Endothelial cell of umbilical vein (primary cell): ENCODE data around the gene MDFIC. TPM values are rescaled to one million over a fixed set of nuclear protein-coding genes. Genes with fewer than 3 reads are reported as not detected.

ENCODE experiments used
- BruUV-seq: library from RNA; stranded (reverse); fragments of 400-500 nt; replicated peaks from 2 replicates; lab custom pipeline; 2021; lab: Mats Ljungman, UMichigan
- CTCF ChIA-PET: fragments of 300-600, 350-600 bp; sonication (Branson Sonifier 250); formaldehyde crosslinking; loops from one replicate; lab custom pipeline; 2021; ENCODE audit warnings: antibody characterized with exemption, inconsistent platforms; lab: Charles Lee
- POLR2A ChIA-PET: fragments of 300-600, 350-600 bp; sonication (Branson Sonifier 250); formaldehyde crosslinking; loops from one replicate; lab custom pipeline; 2021; ENCODE audit warnings: antibody characterized with exemption, inconsistent platforms; lab: Charles Lee
- DNase-seq: peaks from one replicate; pipeline ENCODE4 v3.0.0-alpha.2; 2011; ENCODE audit warnings: low read depth, low spot score
- FAIRE-seq: peaks from 2 replicates; lab custom pipeline; 2011; peaks lifted over from hg19 to GRCh38; lab: Jason Lieb, UNC
- H2AFZ ChIP-seq: 2 replicates; pipeline ENCODE4 v1.6.0; 2012; ENCODE audit warnings: low read depth, low read length, control low read depth, inconsistent platforms
- H3K27ac ChIP-seq: 2 replicates; pipeline ENCODE4 v1.5.1; 2011; ENCODE audit warnings: low read depth, mild to moderate bottlenecking, control low read depth, low read length, moderate library complexity; ENCODE audit not compliant: insufficient read depth
- H3K27me3 ChIP-seq, 2 experiments: 2 replicates each; pipeline versions ENCODE4 v1.6.0 to v1.6.1; 2011; ENCODE audit warnings: low read length in 2 of 2, mixed read lengths in 1 of 2; ENCODE audit not compliant: control insufficient read depth in 2 of 2, insufficient read depth in 2 of 2
- H3K36me3 ChIP-seq, 2 experiments: 2 replicates in 1 of 2; 3 replicates in 1 of 2; pipeline ENCODE4 v1.5.1; 2011; ENCODE audit warnings: low read length in 2 of 2, mild to moderate bottlenecking in 1 of 2, moderate library complexity in 1 of 2; ENCODE audit not compliant: control insufficient read depth in 2 of 2, insufficient read depth in 2 of 2; ENCODE audit errors: extremely low read depth in 1 of 2
- H3K4me1 ChIP-seq: 3 replicates; pipeline ENCODE4 v1.5.1; 2011; ENCODE audit warnings: mild to moderate bottlenecking, low read length; ENCODE audit not compliant: control insufficient read depth, insufficient read depth; ENCODE audit errors: extremely low read depth
- H3K4me2 ChIP-seq: 2 replicates; pipeline ENCODE4 v1.6.1; 2011; ENCODE audit warnings: low read length, control low read depth, mixed read lengths; ENCODE audit not compliant: insufficient read depth
- H3K4me3 ChIP-seq, 3 experiments: fragments of 200-600 bp in 1 of 3; sonication (generic), shearing (Covaris generic) in 1 of 3; replicated peaks in 1 of 3; 2 replicates each; pipeline ENCODE4 v1.5.1; 2011 to 2016; ENCODE audit warnings: control low read depth in 3 of 3, low read length in 3 of 3, mild to moderate bottlenecking in 2 of 3, inconsistent platforms in 1 of 3, low read depth in 1 of 3, moderate library complexity in 1 of 3; ENCODE audit not compliant: insufficient read depth in 1 of 3
- H3K79me2 ChIP-seq: 2 replicates; pipeline ENCODE4 v1.6.0; 2012; ENCODE audit warnings: low read length, inconsistent platforms; ENCODE audit not compliant: control insufficient read depth, insufficient read depth
- H3K9ac ChIP-seq: replicated peaks from 2 replicates; pipeline ENCODE3; 2011; ENCODE audit warnings: low read length, control low read depth; ENCODE audit not compliant: insufficient read depth; ENCODE audit errors: extremely low read depth
- H3K9me1 ChIP-seq: replicated peaks from 3 replicates; pipeline ENCODE4 v1.6.0; 2011; ENCODE audit warnings: mild to moderate bottlenecking, low read length; ENCODE audit not compliant: control insufficient read depth, insufficient read depth; ENCODE audit errors: extremely low read depth
- H3K9me3 ChIP-seq: replicated peaks from 2 replicates; pipeline ENCODE4 v1.5.1; 2012; ENCODE audit warnings: low read length, inconsistent platforms; ENCODE audit not compliant: control insufficient read depth, insufficient read depth
- H4K20me1 ChIP-seq: replicated peaks from 2 replicates; pipeline ENCODE3; 2011; ENCODE audit warnings: mild to moderate bottlenecking, low read length; ENCODE audit not compliant: control insufficient read depth, insufficient read depth; ENCODE audit errors: extremely low read depth
- EZH2 ChIP-seq: IDR thresholded peaks from 2 replicates; pipeline ENCODE4 v1.6.1; 2012; ENCODE audit warnings: borderline replicate concordance, low read depth, mild to moderate bottlenecking, moderate library complexity, low read length, inconsistent platforms; ENCODE audit not compliant: severe bottlenecking
- FOS ChIP-seq: IDR thresholded peaks from 2 replicates; pipeline ENCODE4 v1.6.1; 2011; ENCODE audit warnings: mild to moderate bottlenecking, low read length, moderate library complexity, borderline replicate concordance; ENCODE audit not compliant: insufficient read depth
- GATA2 ChIP-seq: IDR thresholded peaks from 2 replicates; pipeline ENCODE4 v1.7.0; 2011; ENCODE audit warnings: low read depth, mild to moderate bottlenecking, moderate library complexity, mixed read lengths, low read length; ENCODE audit not compliant: insufficient read length, insufficient read depth
- JUN ChIP-seq: IDR thresholded peaks from 2 replicates; pipeline ENCODE4 v1.6.1; 2011; ENCODE audit warnings: borderline replicate concordance, low read depth; ENCODE audit not compliant: insufficient read length, insufficient read depth
- MAX ChIP-seq: IDR thresholded peaks from 2 replicates; pipeline ENCODE4 v1.6.1; 2011; ENCODE audit not compliant: insufficient read depth, insufficient read length
- POLR2A ChIP-seq: IDR thresholded peaks from 2 replicates; pipeline ENCODE4 v1.6.1; 2012; ENCODE audit warnings: low read depth, mild to moderate bottlenecking, control low read depth, low read length
- POLR2AphosphoS5 ChIP-seq: IDR thresholded peaks from 2 replicates; pipeline ENCODE4 v1.6.1; 2012; ENCODE audit warnings: low read depth, mild to moderate bottlenecking, control low read depth, low read length, moderate library complexity; ENCODE audit not compliant: insufficient read depth
- dilution Hi-C: fragments of 300-500 bp; cut with MboI; formaldehyde crosslinking; loops from one replicate; pipeline ENCODE4 v1.15.0; 2019; ENCODE audit warnings: low sequenced_read_pairs; ENCODE audit not compliant: extremely low pct_ligation_motif_present
- intact Hi-C: fragments of 100-400 bp; cut with micrococcal nuclease; formaldehyde crosslinking; loops from one replicate; pipeline ENCODE4 v1.10.0; 2022
- polyA plus RNA-seq, 4 experiments: library from polyadenylated mRNA; depleted of rRNA in 3 of 4; stranded (reverse) in 3 of 4; unstranded in 1 of 4; fragments of >200 nt; gene quantifications; 2 replicates each; pipeline versions ENCODE4 v1.2.1 to v1.2.3, GENCODE V29; 2011 to 2012; ENCODE audit warnings: missing spikeins in 1 of 4
- total RNA-seq: library from RNA; stranded (reverse); gene quantifications from 2 replicates; pipeline ENCODE4 v1.2.3, GENCODE V29; 2021
- TF ChIP-seq, protein P1 (sequence below), 2 donors: IDR thresholded peaks; 1 replicate in 1 of 2; 2 replicates in 1 of 2; pipeline ENCODE4 v1.5.1; 2011; ENCODE audit warnings: low read length in 2 of 2, mild to moderate bottlenecking in 2 of 2, moderate library complexity in 2 of 2, control low read depth in 1 of 2, inconsistent platforms in 1 of 2, low read depth in 1 of 2; ENCODE audit not compliant: insufficient read depth in 1 of 2; ENCODE audit errors: extremely low read depth in 1 of 2

MDFIC gene
- total and polyA plus RNA-seq, 2 donors (not counting 3 experiments of a cell fraction or from before 2014, with no cell fraction given) = 6.5 to 14.2 TPM

GRCh38 chr7:114928060-114928459, 6.2 kb downstream of the MDFIC start:
- H3K79me2 ChIP-seq = no peaks in the 10 kb centered on the region

More at GRCh38 chr7:114928060-114928459, 6.2 kb downstream of the MDFIC start:
- no peak overlapping the region for H3K4me3 ChIP-seq
- intact Hi-C loops = loop anchor here (10.0 kb wide), 1 partner anchor 547 kb away; no protein-coding TSS in a partner anchor
- POLR2A ChIA-PET = no interaction called here
- H3K4me1 ChIP-seq = peaks cover 17% of the 10 kb centered on the region
- DNase-seq = no peak
- H2AFZ ChIP-seq = no peak overlapping the region
- H3K9me1 ChIP-seq = no peaks in the 10 kb centered on the region
- dilution Hi-C loops = no loop called here
- no peaks in the 10 kb centered on the region for H3K9me3 ChIP-seq
- H3K4me2 ChIP-seq = no peak overlapping the region
- H4K20me1 ChIP-seq = no peaks in the 10 kb centered on the region
- no peak overlapping the region for H3K27ac ChIP-seq
- H3K36me3 ChIP-seq = no peaks in the 10 kb centered on the region
- H3K27me3 ChIP-seq = no peaks in the 10 kb centered on the region
- BruUV-seq = no TSS peak
- TF ChIP-seq MAX (no peak), EZH2 (no peak), GATA2 (no peak), JUN (no peak), POLR2A (no peak), POLR2AphosphoS5 (no peak), FOS (no peak)
- TF ChIP-seq, protein P1, sequence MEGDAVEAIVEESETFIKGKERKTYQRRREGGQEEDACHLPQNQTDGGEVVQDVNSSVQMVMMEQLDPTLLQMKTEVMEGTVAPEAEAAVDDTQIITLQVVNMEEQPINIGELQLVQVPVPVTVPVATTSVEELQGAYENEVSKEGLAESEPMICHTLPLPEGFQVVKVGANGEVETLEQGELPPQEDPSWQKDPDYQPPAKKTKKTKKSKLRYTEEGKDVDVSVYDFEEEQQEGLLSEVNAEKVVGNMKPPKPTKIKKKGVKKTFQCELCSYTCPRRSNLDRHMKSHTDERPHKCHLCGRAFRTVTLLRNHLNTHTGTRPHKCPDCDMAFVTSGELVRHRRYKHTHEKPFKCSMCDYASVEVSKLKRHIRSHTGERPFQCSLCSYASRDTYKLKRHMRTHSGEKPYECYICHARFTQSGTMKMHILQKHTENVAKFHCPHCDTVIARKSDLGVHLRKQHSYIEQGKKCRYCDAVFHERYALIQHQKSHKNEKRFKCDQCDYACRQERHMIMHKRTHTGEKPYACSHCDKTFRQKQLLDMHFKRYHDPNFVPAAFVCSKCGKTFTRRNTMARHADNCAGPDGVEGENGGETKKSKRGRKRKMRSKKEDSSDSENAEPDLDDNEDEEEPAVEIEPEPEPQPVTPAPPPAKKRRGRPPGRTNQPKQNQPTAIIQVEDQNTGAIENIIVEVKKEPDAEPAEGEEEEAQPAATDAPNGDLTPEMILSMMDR (IDR thresholded peaks at IDR 0.05; ENCODE audit: extremely low read depth in 1 of 2, insufficient read depth in 1 of 2, low read depth in 1 of 2, low read length in 2 of 2) = no peak
- FAIRE-seq = no peak
- no peak overlapping the region for H3K9ac ChIP-seq
- CTCF ChIA-PET = interaction anchor here (1.7 kb wide), 1 partner anchor 923 kb away, joined by 6 read pairs; no protein-coding TSS in a partner anchor
